AG09309 (cell line): ENCODE data around the gene ARHGAP26.
"Not testable (repeated sequence)": the region's sequence is repeated elsewhere in the genome, so short reads cannot be mapped to it uniquely, and the experiment has no call there.

ENCODE experiments used
- DNase-seq: peaks from one replicate; pipeline ENCODE4 v3.0.0-alpha.2; 2010; ENCODE audit warnings: low read depth
- H3K4me3 ChIP-seq: 2 replicates; pipeline ENCODE4 v1.5.1; 2011; ENCODE audit warnings: mild to moderate bottlenecking, low read depth, low read length, moderate library complexity; ENCODE audit not compliant: control insufficient read depth
- TF ChIP-seq, protein P1 (sequence below): IDR thresholded peaks from 2 replicates; pipeline ENCODE4 v1.5.1; 2011; ENCODE audit warnings: mild to moderate bottlenecking, low read depth, low read length, inconsistent platforms; ENCODE audit not compliant: insufficient read depth, control insufficient read depth; ENCODE audit errors: missing control alignments

The ARHGAP26 gene

GRCh38 chr5:143086546-143086907 lies 316.4 kb downstream of the ARHGAP26 start:
- DNase-seq, result no peak
- H3K4me3 ChIP-seq, result no peak overlapping the region
- TF ChIP-seq, protein P1, sequence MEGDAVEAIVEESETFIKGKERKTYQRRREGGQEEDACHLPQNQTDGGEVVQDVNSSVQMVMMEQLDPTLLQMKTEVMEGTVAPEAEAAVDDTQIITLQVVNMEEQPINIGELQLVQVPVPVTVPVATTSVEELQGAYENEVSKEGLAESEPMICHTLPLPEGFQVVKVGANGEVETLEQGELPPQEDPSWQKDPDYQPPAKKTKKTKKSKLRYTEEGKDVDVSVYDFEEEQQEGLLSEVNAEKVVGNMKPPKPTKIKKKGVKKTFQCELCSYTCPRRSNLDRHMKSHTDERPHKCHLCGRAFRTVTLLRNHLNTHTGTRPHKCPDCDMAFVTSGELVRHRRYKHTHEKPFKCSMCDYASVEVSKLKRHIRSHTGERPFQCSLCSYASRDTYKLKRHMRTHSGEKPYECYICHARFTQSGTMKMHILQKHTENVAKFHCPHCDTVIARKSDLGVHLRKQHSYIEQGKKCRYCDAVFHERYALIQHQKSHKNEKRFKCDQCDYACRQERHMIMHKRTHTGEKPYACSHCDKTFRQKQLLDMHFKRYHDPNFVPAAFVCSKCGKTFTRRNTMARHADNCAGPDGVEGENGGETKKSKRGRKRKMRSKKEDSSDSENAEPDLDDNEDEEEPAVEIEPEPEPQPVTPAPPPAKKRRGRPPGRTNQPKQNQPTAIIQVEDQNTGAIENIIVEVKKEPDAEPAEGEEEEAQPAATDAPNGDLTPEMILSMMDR, result no peak

DNA sequence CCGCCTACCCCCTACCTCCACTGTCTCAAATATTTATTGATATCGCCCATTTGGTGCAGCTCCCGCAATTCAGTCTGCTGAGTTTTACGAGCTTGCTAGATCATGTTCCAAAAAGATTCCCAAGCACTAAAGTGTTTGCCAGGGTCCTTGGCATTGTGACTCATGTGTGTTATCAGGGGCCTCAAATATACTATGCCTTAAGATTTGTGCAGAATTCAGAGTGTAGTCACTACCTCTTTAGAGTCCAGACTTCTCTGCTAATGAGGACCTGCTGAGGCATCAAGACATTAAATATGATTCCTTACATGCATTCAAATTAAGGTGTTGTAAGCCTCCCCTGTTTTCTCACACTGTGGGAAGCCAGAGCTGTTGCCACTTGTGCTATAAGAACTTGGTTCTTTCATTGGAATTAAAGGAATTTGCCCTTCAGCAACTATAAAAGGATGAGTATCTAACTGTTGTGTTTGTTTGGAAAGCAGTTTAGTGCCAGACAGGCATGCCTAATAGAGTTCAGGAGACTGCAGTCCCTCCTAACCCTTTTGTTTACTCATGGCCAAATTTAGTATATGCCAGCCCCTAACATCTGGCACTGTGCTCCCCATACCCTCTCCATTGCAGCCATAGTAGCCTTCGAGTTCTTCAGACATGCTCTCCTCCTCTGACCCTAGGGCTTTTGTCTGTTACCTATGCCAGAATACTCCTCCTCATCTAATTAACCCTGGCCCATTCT lies 316.9 kb downstream of the ARHGAP26 start:
- TF ChIP-seq, protein P1, result no peak
- no peak overlapping the region for H3K4me3 ChIP-seq
- peak; percentile 77 for DNase-seq

DNA sequence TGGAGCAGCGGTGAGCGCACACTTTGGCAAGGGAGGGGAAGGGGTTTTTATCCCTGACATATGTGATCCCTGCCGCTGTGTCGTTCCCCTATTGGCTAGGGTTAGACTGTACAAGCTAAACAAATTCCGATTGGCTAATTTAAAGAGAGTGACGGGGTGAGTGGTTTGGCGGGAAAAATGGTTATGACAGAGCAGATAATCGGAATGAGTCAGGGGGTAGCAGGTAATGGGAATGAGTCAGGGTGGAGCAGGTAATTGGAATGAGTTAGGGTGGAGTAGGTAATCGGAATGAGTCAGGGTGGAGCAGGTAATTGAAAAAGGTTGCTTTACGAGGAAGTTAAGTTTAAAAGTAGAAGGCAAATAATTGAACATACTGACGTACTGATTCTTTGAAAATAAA lies 318.5 kb downstream of the ARHGAP26 start:
- DNase-seq, H3K4me3 ChIP-seq: not testable (repeated sequence)

DNA sequence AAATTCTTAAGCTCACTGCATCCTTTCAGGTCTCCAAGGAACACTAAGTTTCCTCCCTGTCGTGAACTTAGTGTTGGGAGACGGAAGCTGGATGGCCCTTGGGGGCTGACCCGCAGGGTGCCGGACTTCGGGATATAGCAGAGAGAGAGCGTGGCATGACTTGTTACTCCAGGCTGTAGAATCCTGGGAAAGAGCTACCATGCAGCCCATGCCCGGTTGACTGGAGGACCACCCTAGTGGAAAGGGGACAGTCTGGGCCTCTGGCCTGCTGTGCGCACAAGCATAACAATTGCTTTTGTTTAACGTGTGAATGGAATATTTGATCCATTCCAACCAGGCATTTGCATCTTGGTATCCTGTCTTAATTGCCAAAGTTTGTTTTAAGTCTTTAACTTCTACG lies 319.9 kb downstream of the ARHGAP26 start:
- not testable (repeated sequence) for H3K4me3 ChIP-seq, DNase-seq

DNA sequence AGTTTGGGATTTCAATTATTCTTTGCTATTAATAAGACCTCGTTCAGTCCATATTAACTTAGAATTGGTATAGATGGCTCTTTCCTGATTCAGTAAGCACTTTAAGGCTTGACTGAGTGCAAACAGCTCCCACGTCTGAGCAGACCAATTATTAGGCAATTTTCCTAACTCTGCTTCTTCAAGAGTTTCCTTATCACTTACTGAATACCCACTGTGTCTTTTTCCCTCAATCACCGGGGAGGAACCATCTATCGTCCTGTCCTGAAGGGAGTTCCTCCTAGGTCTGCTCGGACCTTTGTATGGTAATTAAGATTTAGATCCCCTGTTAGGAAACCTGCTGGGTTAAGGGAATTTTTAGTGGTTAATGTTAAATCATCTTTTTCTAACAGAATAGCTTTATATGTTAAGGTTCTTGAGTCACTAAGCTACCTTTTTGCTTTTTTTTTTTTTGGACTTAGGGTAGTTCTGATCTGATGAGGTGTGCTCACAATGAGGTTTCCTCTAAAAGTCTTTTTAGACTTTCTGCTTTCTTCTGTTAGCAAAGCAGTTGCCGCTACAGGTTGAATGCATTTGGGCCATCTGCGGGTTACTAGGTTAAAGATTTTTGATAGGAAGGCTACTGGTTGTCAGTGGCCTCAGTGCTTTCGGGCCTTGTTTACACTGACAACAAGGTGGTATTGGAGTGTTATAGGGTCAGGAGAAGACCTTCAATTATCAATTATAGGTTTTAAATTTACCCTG lies 322.7 kb downstream of the ARHGAP26 start:
- H3K4me3 ChIP-seq, DNase-seq: not testable (repeated sequence)

GRCh38 chr5:143093452-143094086 lies 323.4 kb downstream of the ARHGAP26 start:
- TF ChIP-seq, protein P1, result no peak
- H3K4me3 ChIP-seq, result no peak overlapping the region
- no peak for DNase-seq

GRCh38 chr5:143094087-143094521 lies 323.9 kb downstream of the ARHGAP26 start:
- H3K4me3 ChIP-seq, result no peak overlapping the region
- DNase-seq, result no peak

GRCh38 chr5:143094608-143095007 lies 324.4 kb downstream of the ARHGAP26 start:
- not testable (repeated sequence) for DNase-seq, H3K4me3 ChIP-seq

More at GRCh38 chr5:143094087-143094521, 323.9 kb downstream of the ARHGAP26 start:
- TF ChIP-seq, protein P1, result no peak
